GM12873 (cell line): Measurements from ENCODE around the gene PGLYRP1.

Source experiments
- TF ChIP-seq, protein P1 (sequence below): IDR thresholded peaks from 2 replicates; pipeline ENCODE4 v1.5.1; 2012; ENCODE audit warnings: low read depth, mild to moderate bottlenecking, moderate library complexity, low read length, control low read depth; ENCODE audit not compliant: insufficient read depth; ENCODE audit errors: missing control alignments

The PGLYRP1 gene

DNA sequence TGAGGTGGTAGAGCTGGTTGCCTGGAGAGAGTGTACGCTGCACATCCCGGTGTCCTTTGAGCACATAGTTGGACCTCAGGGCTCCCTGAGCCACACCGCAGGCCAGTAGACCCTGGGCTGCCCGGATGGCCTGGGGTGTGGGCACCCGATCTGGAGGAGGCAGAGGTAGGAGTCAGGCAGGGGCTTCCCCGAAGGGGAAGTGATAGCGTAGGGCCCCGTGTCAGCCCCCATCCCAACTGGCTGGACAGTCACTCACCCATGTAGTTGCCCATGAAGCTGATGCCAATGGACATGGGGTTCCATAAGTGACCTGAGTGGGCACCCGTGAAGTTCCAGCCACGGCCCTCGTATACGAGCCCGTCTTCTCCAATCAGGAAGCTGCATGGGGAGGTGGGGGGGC, 3.6 kb downstream of the PGLYRP1 start:
- TF ChIP-seq, protein P1, sequence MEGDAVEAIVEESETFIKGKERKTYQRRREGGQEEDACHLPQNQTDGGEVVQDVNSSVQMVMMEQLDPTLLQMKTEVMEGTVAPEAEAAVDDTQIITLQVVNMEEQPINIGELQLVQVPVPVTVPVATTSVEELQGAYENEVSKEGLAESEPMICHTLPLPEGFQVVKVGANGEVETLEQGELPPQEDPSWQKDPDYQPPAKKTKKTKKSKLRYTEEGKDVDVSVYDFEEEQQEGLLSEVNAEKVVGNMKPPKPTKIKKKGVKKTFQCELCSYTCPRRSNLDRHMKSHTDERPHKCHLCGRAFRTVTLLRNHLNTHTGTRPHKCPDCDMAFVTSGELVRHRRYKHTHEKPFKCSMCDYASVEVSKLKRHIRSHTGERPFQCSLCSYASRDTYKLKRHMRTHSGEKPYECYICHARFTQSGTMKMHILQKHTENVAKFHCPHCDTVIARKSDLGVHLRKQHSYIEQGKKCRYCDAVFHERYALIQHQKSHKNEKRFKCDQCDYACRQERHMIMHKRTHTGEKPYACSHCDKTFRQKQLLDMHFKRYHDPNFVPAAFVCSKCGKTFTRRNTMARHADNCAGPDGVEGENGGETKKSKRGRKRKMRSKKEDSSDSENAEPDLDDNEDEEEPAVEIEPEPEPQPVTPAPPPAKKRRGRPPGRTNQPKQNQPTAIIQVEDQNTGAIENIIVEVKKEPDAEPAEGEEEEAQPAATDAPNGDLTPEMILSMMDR = no peak

DNA sequence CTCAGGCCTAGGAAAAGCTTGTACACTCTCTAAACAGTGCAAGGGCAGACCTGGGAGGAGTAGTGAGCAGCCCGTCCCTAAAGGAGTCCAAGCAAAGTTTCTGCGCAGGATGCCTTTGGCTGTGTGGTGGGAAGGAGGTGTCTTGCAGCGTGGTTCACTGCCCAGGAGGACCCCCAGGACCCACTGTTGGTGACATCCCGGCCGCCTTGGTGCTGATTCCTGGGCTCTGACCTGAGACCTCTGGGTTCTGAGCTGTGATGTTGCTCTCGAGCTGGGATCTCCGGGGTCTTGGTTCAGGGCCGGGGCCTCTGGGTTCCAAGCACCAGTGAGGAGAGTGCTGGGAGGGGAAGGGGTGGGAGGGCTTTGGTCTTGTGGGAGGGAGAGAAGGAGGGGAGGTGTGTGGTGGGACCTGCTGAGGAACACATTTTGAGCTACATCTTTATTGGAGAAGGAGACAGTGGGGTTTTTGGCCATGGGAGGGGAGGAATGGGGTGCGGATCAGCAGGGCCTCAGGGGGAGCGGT, 4.1 kb downstream of the PGLYRP1 start:
- TF ChIP-seq, protein P1 = no peak

DNA sequence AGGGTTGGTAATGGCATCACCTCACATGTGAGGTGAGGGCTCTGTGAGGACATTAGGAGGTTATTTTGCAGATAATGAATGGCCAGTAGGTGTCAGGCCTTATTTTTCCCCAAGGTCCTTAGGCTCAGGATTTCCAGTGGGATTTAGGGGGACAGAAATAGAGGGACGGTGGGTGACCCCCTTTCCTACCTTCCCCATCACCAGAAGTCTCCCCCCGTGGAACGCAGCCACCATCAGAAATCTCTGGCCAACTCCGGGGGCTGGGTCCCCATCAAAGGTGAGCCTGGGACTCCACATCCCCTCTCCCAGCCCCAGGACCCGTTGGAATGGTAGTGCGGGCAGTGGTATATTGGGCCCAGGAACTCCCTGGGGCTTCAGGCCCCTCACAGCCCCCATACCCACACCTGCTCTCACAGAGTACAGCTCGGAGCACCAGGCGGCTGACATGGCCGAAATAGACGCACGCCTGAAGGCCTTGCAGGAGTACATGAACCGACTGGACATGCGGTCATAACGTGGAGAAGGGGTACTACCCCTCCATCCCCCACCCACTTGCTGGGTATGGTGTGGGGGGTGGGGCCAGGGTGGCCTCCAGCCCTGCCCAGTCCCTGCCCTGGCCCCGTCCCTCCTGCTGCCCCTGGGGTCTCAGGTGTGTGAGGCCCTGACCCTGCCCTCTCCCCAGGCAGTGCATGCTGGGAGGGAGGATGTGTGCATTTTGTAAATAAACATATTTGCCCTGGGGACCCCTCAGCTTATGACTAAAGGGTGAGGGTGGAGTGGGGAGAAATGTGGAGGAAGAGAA, 4.8 kb downstream of the PGLYRP1 start:
- TF ChIP-seq, protein P1 = no peak

DNA sequence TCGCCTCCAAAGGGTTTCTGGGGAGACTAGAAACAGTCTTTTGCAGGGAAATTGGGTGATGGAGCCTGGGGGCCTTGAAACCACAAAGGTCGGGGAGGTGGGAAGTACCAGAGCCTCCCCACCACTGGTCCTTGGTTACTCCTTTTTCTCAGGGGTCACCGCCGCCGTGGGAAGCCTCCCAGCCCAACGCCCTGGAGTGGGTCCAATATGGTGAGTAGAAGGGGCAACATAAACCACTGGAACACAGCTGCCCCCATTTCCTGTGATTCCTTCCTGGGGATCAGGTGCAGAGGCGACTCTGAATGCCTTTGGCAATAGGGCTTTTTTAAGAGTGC, 5.8 kb downstream of the PGLYRP1 start:
- TF ChIP-seq, protein P1 = no peak

DNA sequence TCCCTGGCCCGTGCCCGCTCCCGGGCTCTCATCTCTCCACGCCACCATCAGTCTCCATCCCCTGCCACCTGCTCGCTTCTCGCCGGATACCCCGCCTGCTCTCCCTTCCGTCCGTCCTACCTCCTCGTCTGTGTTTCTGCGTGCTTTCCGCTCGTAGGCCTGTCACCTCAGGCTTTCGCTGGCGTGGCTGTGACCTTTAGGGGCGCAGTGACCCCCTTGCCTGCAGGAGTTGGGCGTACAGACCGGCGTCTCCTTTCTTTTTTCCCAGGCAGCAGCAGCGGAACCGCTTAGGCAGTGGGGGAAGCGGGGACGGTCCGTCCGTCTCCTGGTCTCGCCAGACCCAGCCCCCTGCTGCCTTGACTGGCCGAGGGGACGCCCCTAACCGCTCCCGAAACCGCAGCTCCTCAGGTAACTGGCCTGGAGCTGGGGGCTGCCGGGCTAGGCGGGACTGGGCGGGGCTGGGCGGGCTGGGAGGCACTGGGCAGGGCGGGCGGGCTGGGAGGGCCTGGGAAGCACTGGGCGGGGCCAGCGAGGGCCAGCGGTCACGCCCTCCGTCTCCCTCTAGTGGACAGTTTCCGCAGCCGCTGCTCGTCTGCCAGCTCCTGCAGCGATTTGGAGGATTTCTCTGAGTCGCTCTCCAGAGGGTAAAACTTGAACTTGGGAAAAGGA, 6.3 kb downstream of the PGLYRP1 start:
- TF ChIP-seq, protein P1 = peak; percentile 82

DNA sequence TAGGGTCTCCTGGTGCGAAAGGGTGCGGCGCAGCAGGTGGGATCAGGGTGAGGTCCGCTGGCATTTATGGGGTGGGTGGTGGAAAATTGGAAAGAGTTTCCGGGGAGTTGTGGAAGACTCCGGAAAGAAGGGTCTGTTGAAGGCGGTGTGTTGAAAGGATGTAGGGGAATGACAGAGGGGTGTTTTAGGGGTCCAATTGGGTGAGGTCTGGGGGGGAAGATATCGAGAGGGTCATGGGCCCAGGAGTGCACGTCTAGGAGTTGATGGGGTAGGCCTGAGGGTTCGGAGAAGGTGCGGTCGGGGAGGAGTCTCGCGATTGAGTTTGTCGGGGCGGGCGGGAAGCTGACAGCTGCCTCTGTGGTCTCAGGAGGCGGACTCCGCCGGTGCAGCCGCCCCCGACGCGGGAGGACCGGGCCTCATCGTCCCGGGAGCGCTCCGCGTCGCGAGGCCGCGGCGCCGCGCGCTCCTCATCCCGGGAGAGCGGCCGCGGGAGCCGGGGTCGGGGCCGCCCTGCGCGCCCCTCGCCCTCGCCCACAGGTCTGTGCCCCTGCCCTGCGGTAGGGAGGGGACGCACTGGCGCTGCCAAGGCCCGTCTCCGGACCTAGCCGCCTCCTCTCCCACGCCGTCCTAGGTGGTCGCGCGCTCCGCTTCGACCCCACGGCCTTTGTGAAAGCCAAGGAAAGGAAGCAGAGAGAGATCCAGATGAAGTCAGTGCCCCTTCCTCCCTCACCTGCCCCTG, 7.0 kb downstream of the PGLYRP1 start:
- TF ChIP-seq, protein P1 = no peak
